ENCODE results near the gene FOXL2. TPM values are rescaled to one million over a fixed set of nuclear protein-coding genes. Genes with fewer than 3 reads are reported as not detected.

The FOXL2 gene
- total RNA-seq, 1 experiment from 2014 or later, result not detected

DNA sequence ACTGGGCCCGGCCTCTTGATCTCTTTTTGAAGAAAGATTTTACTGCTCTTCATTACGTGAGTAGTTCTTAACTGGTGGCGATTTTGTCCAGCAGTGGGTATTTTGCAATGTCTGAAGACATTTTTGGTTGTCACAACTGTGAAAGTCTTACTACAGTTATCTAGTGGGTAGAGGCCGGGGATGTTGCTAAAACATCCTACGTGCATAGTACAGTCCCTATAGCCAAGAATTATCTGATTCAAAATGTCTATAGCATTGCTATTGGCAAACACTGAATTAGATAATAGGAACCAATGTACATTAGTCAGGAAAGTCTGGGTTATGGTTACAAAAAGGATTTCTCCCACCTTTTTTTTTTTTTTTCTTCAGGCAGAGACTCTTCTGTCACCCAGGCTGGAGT, 38.1 kb downstream of the FOXL2 start:
- BruUV-seq (replicated peaks), result no TSS peak
- intact Hi-C loops (cut with micrococcal nuclease; ENCODE audit: unreplicated experiment), result no loop called here
- POLR2A ChIA-PET (ENCODE audit: low non-redundant PET), result no interaction called here
- H3K4me3 ChIP-seq (ENCODE audit: low read depth, low read length, poor library complexity, severe bottlenecking), result no peak overlapping the region
- no peaks in the 10 kb centered on the region for H3K27me3 ChIP-seq (replicated peaks; ENCODE audit: insufficient read depth, low read depth, low read length, poor library complexity)
- no peaks in the 10 kb centered on the region for H3K4me1 ChIP-seq (ENCODE audit: insufficient read depth, low read length, poor library complexity, severe bottlenecking)
- TF ChIP-seq EZH2 (IDR thresholded peaks at IDR 0.05; ENCODE audit: borderline replicate concordance, low read depth, low read length, poor library complexity, severe bottlenecking), result no peak
- TF ChIP-seq, protein P1, sequence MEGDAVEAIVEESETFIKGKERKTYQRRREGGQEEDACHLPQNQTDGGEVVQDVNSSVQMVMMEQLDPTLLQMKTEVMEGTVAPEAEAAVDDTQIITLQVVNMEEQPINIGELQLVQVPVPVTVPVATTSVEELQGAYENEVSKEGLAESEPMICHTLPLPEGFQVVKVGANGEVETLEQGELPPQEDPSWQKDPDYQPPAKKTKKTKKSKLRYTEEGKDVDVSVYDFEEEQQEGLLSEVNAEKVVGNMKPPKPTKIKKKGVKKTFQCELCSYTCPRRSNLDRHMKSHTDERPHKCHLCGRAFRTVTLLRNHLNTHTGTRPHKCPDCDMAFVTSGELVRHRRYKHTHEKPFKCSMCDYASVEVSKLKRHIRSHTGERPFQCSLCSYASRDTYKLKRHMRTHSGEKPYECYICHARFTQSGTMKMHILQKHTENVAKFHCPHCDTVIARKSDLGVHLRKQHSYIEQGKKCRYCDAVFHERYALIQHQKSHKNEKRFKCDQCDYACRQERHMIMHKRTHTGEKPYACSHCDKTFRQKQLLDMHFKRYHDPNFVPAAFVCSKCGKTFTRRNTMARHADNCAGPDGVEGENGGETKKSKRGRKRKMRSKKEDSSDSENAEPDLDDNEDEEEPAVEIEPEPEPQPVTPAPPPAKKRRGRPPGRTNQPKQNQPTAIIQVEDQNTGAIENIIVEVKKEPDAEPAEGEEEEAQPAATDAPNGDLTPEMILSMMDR (conservative IDR thresholded peaks at IDR 0.05; ENCODE audit: low read depth, low read length), result no peak
- H3K9me3 ChIP-seq (ENCODE audit: low read depth, low read length, poor library complexity, severe bottlenecking), result no peaks in the 10 kb centered on the region
- no peak for DNase-seq (ENCODE audit: low spot score)
- no peaks in the 10 kb centered on the region for H3K36me3 ChIP-seq (ENCODE audit: insufficient read depth, low read length, poor library complexity, severe bottlenecking)
- no peak overlapping the region for H3K27ac ChIP-seq (ENCODE audit: low read depth, low read length, poor library complexity, severe bottlenecking)
- CTCF ChIA-PET, result interaction anchor here (1.6 kb wide), 1 partner anchor 15 kb away, joined by 3 read pairs; no protein-coding TSS in a partner anchor

DNA sequence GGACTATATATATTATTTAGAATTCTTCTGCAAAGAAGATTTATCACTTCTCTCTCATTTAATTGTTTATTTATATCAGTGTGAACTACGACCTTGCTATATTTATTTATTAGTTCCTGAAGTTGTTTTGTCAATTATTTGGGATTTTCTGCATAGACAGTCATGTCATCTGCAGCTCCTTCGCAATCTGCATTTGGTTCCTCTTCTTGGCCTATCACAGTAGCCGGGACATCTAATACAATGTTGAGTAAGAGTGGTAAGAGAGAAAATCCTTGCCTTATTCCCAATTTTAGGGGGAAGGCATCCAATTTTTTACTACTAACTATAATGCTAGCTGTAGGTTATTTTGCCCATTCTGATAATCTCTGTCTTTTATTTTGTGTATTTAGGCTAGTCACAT, 39.4 kb downstream of the FOXL2 start:
- CTCF ChIA-PET, result no interaction called here
- intact Hi-C loops (cut with micrococcal nuclease; ENCODE audit: unreplicated experiment), result no loop called here
- H3K4me1 ChIP-seq (ENCODE audit: insufficient read depth, low read length, poor library complexity, severe bottlenecking), result no peaks in the 10 kb centered on the region

DNA sequence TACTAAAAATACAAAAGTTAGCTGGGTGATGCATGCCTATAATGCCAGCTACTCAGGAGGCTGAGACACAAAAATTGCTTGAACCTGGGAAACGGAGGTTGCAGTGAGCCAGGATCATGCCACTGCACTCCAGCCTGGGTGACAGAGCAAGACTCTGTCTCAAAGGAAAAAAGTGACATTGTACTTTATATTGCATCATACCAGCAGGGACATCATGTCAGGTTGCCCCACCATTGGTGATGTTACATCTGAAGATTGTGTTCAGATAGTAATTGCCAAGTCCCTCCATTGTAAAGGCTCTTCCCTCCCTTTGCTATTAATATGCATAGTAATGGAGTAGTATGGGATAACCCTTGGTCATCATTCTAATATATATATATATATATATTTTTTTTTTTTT, 44.8 kb downstream of the FOXL2 start:
- no TSS peak for BruUV-seq (replicated peaks)
- TF ChIP-seq, protein P1 (conservative IDR thresholded peaks at IDR 0.05; ENCODE audit: low read depth, low read length), result no peak
- TF ChIP-seq EZH2 (IDR thresholded peaks at IDR 0.05; ENCODE audit: borderline replicate concordance, low read depth, low read length, poor library complexity, severe bottlenecking), result no peak
- Histone ChIP-seq H3K36me3 (ENCODE audit: insufficient read depth, low read length, poor library complexity, severe bottlenecking) (no peaks in the 10 kb centered on the region), H3K4me1 (ENCODE audit: insufficient read depth, low read length, poor library complexity, severe bottlenecking) (no peaks in the 10 kb centered on the region), H3K27me3 (replicated peaks; ENCODE audit: insufficient read depth, low read depth, low read length, poor library complexity) (no peaks in the 10 kb centered on the region), H3K4me3 (ENCODE audit: low read depth, low read length, poor library complexity, severe bottlenecking) (no peak overlapping the region), H3K9me3 (ENCODE audit: low read depth, low read length, poor library complexity, severe bottlenecking) (no peaks in the 10 kb centered on the region), H3K27ac (ENCODE audit: low read depth, low read length, poor library complexity, severe bottlenecking) (no peak overlapping the region)
- ChIA-PET CTCF (no interaction called here), POLR2A (ENCODE audit: low non-redundant PET) (no interaction called here)
- intact Hi-C loops (cut with micrococcal nuclease; ENCODE audit: unreplicated experiment), result no loop called here
- DNase-seq (ENCODE audit: low spot score), result no peak

More for the DNA sequence above, 39.4 kb downstream of the FOXL2 start:
- no peak overlapping the region for H3K4me3 ChIP-seq (ENCODE audit: low read depth, low read length, poor library complexity, severe bottlenecking)
- no peaks in the 10 kb centered on the region for H3K27me3 ChIP-seq (replicated peaks; ENCODE audit: insufficient read depth, low read depth, low read length, poor library complexity)
- no TSS peak for BruUV-seq (replicated peaks)
- H3K36me3 ChIP-seq (ENCODE audit: insufficient read depth, low read length, poor library complexity, severe bottlenecking), result no peaks in the 10 kb centered on the region
- no peak for DNase-seq (ENCODE audit: low spot score)
- POLR2A ChIA-PET (ENCODE audit: low non-redundant PET), result interaction anchor here (0.6 kb wide), 1 partner anchor 63 kb away, joined by 4 read pairs; no protein-coding TSS in a partner anchor
- H3K27ac ChIP-seq (ENCODE audit: low read depth, low read length, poor library complexity, severe bottlenecking), result no peak overlapping the region
- H3K9me3 ChIP-seq (ENCODE audit: low read depth, low read length, poor library complexity, severe bottlenecking), result no peaks in the 10 kb centered on the region
- TF ChIP-seq, protein P1 (conservative IDR thresholded peaks at IDR 0.05; ENCODE audit: low read depth, low read length), result no peak
- no peak for TF ChIP-seq EZH2 (IDR thresholded peaks at IDR 0.05; ENCODE audit: borderline replicate concordance, low read depth, low read length, poor library complexity, severe bottlenecking)

Measured in A673 (cell line).